ENCODE data around the gene SLC17A1.

Gene SLC17A1

DNA sequence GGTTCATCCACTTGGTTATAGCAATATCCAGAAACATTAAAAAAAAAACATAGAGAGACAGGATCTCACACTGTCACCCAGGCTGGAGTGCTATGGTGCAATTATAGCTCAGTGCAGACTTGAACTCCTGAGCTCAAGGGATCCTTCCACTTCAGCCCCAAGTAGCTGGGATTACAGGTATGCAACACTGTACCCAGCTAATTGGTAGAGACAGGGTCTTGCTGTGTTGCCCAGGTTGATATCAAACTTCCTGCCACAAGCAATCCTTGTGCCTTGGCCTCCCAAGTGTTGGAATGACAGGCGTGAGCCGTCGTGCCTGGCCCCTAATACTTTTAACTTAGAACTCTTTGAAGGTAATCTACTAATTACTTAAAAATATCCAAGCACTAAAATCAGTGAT lies 818 bp upstream of the SLC17A1 start:
- no peak for TF ChIP-seq CTCF (IDR thresholded peaks at IDR 0.05; ENCODE audit: low read depth, low read length)

GRCh38 chr6:25832307-25832662 lies 433 bp upstream of the SLC17A1 start:
- TF ChIP-seq CTCF (IDR thresholded peaks at IDR 0.05; ENCODE audit: low read depth, low read length), result no peak
- DNase-seq (ENCODE audit: extremely low read depth, low read depth), result no peak

More for the DNA sequence above, 818 bp upstream of the SLC17A1 start:
- DNase-seq (ENCODE audit: extremely low read depth, low read depth), result no peak

DNA sequence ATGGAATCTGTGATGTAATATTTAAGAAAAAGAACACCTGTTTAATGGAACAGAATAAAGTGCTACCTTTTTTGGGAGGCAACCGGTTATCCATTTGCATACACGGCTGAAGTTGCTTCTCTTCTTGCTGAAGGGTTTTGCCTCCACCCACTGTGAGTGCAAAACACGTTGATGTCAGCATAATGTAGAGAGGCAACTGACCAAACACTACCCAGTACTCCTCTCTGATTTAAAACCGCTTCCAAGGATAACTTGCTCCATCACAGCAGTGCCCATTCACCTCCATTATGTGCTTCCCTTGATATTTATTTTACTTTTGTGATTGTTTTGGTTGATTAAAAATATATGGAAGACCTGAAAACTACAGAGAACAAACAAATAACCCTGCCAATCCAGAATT lies 1.4 kb downstream of the SLC17A1 start:
- DNase-seq (ENCODE audit: extremely low read depth, low read depth), result no peak
- no peak for TF ChIP-seq CTCF (IDR thresholded peaks at IDR 0.05; ENCODE audit: low read depth, low read length)

DNA sequence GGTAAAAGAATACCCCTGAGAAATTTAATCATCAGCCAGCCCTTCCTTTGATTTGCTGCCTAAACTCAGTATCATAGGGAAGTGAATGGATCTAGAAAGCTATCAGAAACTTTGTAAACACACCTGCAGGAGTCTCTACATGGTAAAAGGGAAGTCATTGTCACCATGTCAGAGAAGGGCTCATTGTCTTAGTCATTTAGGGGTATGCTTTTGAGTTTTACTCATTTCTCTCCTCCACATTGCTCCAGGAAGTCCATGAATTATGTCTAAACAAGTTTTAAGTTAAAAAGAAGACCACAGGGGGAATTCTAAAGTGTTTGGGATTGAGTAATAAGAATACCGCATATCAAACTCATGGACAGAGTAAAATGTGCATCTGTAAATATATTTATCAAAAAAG lies 2.5 kb downstream of the SLC17A1 start:
- no peak for DNase-seq (ENCODE audit: extremely low read depth, low read depth)
- no peak for TF ChIP-seq CTCF (IDR thresholded peaks at IDR 0.05; ENCODE audit: low read depth, low read length)

- no peak for DNase-seq (ENCODE audit: extremely low read depth, low read depth)
- TF ChIP-seq CTCF (IDR thresholded peaks at IDR 0.05; ENCODE audit: low read depth, low read length), result no peak
Measured at GRCh38 chr6:25821341-25821740, 10.5 kb downstream of the SLC17A1 start.

DNA sequence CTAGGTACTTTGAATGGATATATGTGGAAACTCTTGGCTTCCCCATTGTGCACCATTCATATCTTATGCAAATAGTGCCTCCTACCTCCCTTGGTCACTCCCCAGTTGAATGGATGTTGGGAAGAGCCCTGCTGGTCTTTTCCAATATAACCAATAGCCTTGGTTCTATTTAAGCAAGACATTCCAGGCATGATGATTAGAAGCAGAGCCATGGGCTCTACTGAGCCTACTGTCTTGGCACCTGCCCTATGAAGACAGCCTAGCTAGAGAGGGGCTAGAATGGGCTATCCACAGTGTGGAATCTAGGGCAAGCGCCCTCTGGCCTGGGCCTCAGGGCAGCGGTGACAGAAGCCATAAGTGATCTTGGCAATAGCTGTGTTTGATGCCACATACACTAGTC lies 15.6 kb downstream of the SLC17A1 start:
- no peak for DNase-seq (ENCODE audit: extremely low read depth, low read depth)
- TF ChIP-seq CTCF (IDR thresholded peaks at IDR 0.05; ENCODE audit: low read depth, low read length), result no peak

DNA sequence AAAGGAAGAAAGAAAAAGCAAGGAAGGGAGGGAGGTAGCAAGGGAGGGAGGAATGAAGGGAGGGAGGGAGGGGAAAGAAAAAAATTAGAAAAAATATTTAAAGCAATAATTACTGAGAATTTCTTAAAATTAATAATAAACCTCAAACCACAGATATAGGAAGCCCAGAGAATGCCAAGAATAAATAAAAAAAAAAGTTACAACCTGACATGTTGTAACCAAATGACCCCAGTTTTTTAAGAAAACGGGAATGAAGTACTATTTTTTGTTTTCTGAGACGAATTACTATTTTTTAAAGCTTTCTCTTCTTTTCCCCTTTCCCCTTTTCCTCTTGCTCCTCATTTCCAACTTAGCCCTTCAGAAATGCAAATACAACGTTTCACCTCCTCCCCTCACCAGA lies 16.7 kb downstream of the SLC17A1 start:
- DNase-seq (ENCODE audit: extremely low read depth, low read depth), result no peak
- TF ChIP-seq CTCF (IDR thresholded peaks at IDR 0.05; ENCODE audit: low read depth, low read length), result no peak
